H9 (cell line): ENCODE data around the gene DNAJC7. TPM values are rescaled to one million over a fixed set of nuclear protein-coding genes. Genes with fewer than 3 reads are reported as not detected.

ENCODE experiments used
- DNase-seq: peaks from one replicate; pipeline ENCODE4 v3.0.0-alpha.2; 2017
- H2AFZ ChIP-seq: one replicate; pipeline ENCODE4 v1.6.1; 2013; ENCODE audit warnings: mild to moderate bottlenecking, low read length, control low read depth, moderate library complexity
- H2AK5ac ChIP-seq: 2 replicates; pipeline ENCODE4 v1.6.1; 2013; ENCODE audit warnings: low read length, control low read depth, mixed read lengths; ENCODE audit not compliant: insufficient read length
- H2BK120ac ChIP-seq: one replicate; pipeline ENCODE4 v1.6.1; 2013; ENCODE audit warnings: low read depth, mild to moderate bottlenecking, low read length, control low read depth, inconsistent platforms; ENCODE audit not compliant: poor library complexity, severe bottlenecking
- H2BK12ac ChIP-seq: 2 replicates; pipeline ENCODE4 v1.6.1; 2013; ENCODE audit warnings: low read length, control low read depth, mixed read lengths, low read depth; ENCODE audit not compliant: insufficient read length
- H2BK15ac ChIP-seq: 2 replicates; pipeline ENCODE4 v1.6.1; 2013; ENCODE audit warnings: low read depth, low read length, control low read depth
- H2BK20ac ChIP-seq: one replicate; pipeline ENCODE4 v1.6.1; 2013; ENCODE audit warnings: low read depth, mild to moderate bottlenecking, low read length, control low read depth, inconsistent platforms; ENCODE audit not compliant: poor library complexity, severe bottlenecking
- H2BK5ac ChIP-seq: 2 replicates; pipeline ENCODE4 v1.6.1; 2013; ENCODE audit warnings: low read length, control low read depth, mixed read lengths; ENCODE audit not compliant: insufficient read length
- H3K14ac ChIP-seq: 2 replicates; pipeline ENCODE4 v1.6.1; 2013; ENCODE audit warnings: low read length, control low read depth; ENCODE audit not compliant: insufficient read depth
- H3K18ac ChIP-seq: 2 replicates; pipeline ENCODE4 v1.6.1; 2013; ENCODE audit warnings: low read depth, mild to moderate bottlenecking, mixed read lengths, low read length, control low read depth; ENCODE audit not compliant: insufficient read length
- H3K23ac ChIP-seq: 2 replicates; pipeline ENCODE4 v1.6.1; 2013; ENCODE audit warnings: low read length, control low read depth, mixed read lengths, low read depth; ENCODE audit not compliant: insufficient read length
- H3K23me2 ChIP-seq: 2 replicates; pipeline ENCODE4 v1.6.1; 2013; ENCODE audit warnings: low read depth, mild to moderate bottlenecking, mixed read lengths, low read length, control low read depth; ENCODE audit not compliant: insufficient read length, poor library complexity, severe bottlenecking
- H3K27ac ChIP-seq: 2 replicates; pipeline ENCODE4 v1.5.1; 2013; ENCODE audit warnings: low read length, control low read depth, mixed read lengths, low read depth; ENCODE audit not compliant: insufficient read length
- H3K27me3 ChIP-seq: 2 replicates; pipeline ENCODE4 v1.6.1; 2013; ENCODE audit warnings: low read length, control low read depth, inconsistent platforms; ENCODE audit not compliant: insufficient read depth
- H3K4ac ChIP-seq: 2 replicates; pipeline ENCODE4 v1.6.1; 2013; ENCODE audit warnings: low read depth, mild to moderate bottlenecking, control low read depth, inconsistent platforms, low read length, moderate library complexity
- H3K4me1 ChIP-seq: 2 replicates; pipeline ENCODE4 v1.6.1; 2013; ENCODE audit warnings: low read length, control low read depth, inconsistent platforms; ENCODE audit not compliant: insufficient read depth
- H3K4me2 ChIP-seq: 2 replicates; pipeline ENCODE4 v1.6.1; 2013; ENCODE audit warnings: low read length, control low read depth, mixed read lengths; ENCODE audit not compliant: insufficient read length, insufficient read depth
- H3K56ac ChIP-seq: 2 replicates; pipeline ENCODE4 v1.6.1; 2013; ENCODE audit warnings: low read depth, mild to moderate bottlenecking, mixed read lengths, low read length, control low read depth; ENCODE audit not compliant: insufficient read length
- H3K79me1 ChIP-seq: 2 replicates; pipeline ENCODE4 v1.6.1; 2013; ENCODE audit warnings: low read depth, mild to moderate bottlenecking, moderate library complexity, low read length, control low read depth, inconsistent platforms; ENCODE audit not compliant: insufficient read depth, poor library complexity, severe bottlenecking
- H3K79me2 ChIP-seq: 2 replicates; pipeline ENCODE4 v1.6.1; 2013; ENCODE audit warnings: low read length, control low read depth, inconsistent platforms; ENCODE audit not compliant: insufficient read depth
- H3K9ac ChIP-seq: 2 replicates; pipeline ENCODE4 v1.6.1; 2013; ENCODE audit warnings: low read length, control low read depth, mixed read lengths; ENCODE audit not compliant: insufficient read length; ENCODE audit errors: extremely low read depth
- H3K9me3 ChIP-seq: one replicate; pipeline ENCODE4 v1.6.1; 2013; ENCODE audit warnings: low read depth, low read length, inconsistent platforms; ENCODE audit not compliant: control insufficient read depth
- H3T11ph ChIP-seq: one replicate; pipeline ENCODE4 v1.6.1; 2013; ENCODE audit warnings: mild to moderate bottlenecking, low read length, control low read depth, inconsistent platforms
- H4K20me1 ChIP-seq: one replicate; pipeline ENCODE4 v1.6.1; 2013; ENCODE audit not compliant: control insufficient read depth, insufficient read length, insufficient read depth
- H4K5ac ChIP-seq: 2 replicates; pipeline ENCODE4 v1.6.1; 2013; ENCODE audit warnings: low read depth, mild to moderate bottlenecking, mixed read lengths, low read length, control low read depth; ENCODE audit not compliant: insufficient read length
- H4K8ac ChIP-seq: replicated peaks from 2 replicates; pipeline ENCODE4 v1.6.1; 2013; ENCODE audit warnings: low read length, control low read depth, mixed read lengths, low read depth; ENCODE audit not compliant: insufficient read length
- H4K91ac ChIP-seq: 2 replicates; pipeline ENCODE4 v1.6.1; 2013; ENCODE audit warnings: low read depth, mild to moderate bottlenecking, moderate library complexity, mixed read lengths, low read length, control low read depth; ENCODE audit not compliant: insufficient read length
- H3K27ac Mint-ChIP-seq, 3 experiments: 2 replicates in 2 of 3; 3 replicates in 1 of 3; pipeline ENCODE4 v1.8.0; 2020 to 2021; ENCODE audit warnings: mixed read lengths in 3 of 3, mild to moderate bottlenecking in 1 of 3, moderate library complexity in 1 of 3
- H3K27me3 Mint-ChIP-seq: 2 replicates; pipeline ENCODE4 v1.8.0; 2021; ENCODE audit warnings: low read depth, mild to moderate bottlenecking, moderate library complexity, mixed read lengths
- H3K36me3 Mint-ChIP-seq, 3 experiments: 2 replicates in 2 of 3; 3 replicates in 1 of 3; pipeline ENCODE4 v1.8.0; 2020 to 2021; ENCODE audit warnings: low read depth in 3 of 3, mixed read lengths in 3 of 3; ENCODE audit not compliant: insufficient read depth in 1 of 3
- H3K4me1 Mint-ChIP-seq, 2 experiments: 2 replicates each; pipeline ENCODE4 v1.8.0; 2020; ENCODE audit warnings: mixed read lengths in 2 of 2
- H3K4me3 Mint-ChIP-seq, 2 experiments: 2 replicates in 1 of 2; 3 replicates in 1 of 2; pipeline ENCODE4 v1.8.0; 2020 to 2021; ENCODE audit warnings: mild to moderate bottlenecking in 2 of 2, mixed read lengths in 2 of 2, moderate library complexity in 1 of 2
- H3K9me3 Mint-ChIP-seq, 2 experiments: 2 replicates in 1 of 2; 3 replicates in 1 of 2; pipeline ENCODE4 v1.8.0; 2020; ENCODE audit warnings: mild to moderate bottlenecking in 2 of 2, mixed read lengths in 2 of 2, moderate library complexity in 1 of 2
- CTCF ChIP-seq: fragments of 200-600 bp; sonication (generic); conservative IDR thresholded peaks from 3 replicates; pipeline ENCODE4 v1.8.0; 2021; ENCODE audit warnings: antibody characterized with exemption, mild to moderate bottlenecking
- WGBS: extraction: QIAGEN DNeasy Blood & Tissue Kit; methylation state at CpG from one replicate; pipeline ENCODE4 v1.1.7; 2013; ENCODE audit warnings: missing lambda C conversion rate, low lambda C conversion rate, mixed read lengths; ENCODE audit not compliant: insufficient read length; ENCODE audit errors: extremely low coverage; 5-methylcytosine and 5-hydroxymethylcytosine counted together
- total RNA-seq: library from RNA; stranded (reverse); gene quantifications from 2 replicates; pipeline ENCODE4 v1.2.1, GENCODE V29; 2021

Gene DNAJC7
- total RNA-seq, 1 experiment from 2014 or later = 141 TPM

- H2BK12ac ChIP-seq = no peak overlapping the region
- H2AK5ac ChIP-seq = no peak overlapping the region
- H4K5ac ChIP-seq = no peak overlapping the region
- no peaks in the 10 kb centered on the region for H3K9me3 ChIP-seq
- H3K14ac ChIP-seq = no peak overlapping the region
- no peak overlapping the region for H3K56ac ChIP-seq
- H3K4ac ChIP-seq = no peak overlapping the region
- H3T11ph ChIP-seq = no peak overlapping the region
- no peaks in the 10 kb centered on the region for H3K23me2 ChIP-seq
- no peaks in the 10 kb centered on the region; a peak in 1 of 5 replicates for H3K9me3 Mint-ChIP-seq
- no peak overlapping the region for H3K9ac ChIP-seq
- H2BK20ac ChIP-seq = no peak overlapping the region
- no peak overlapping the region for H2AFZ ChIP-seq
- H3K27me3 ChIP-seq = no peaks in the 10 kb centered on the region
- no peaks in the 10 kb centered on the region for H3K79me1 ChIP-seq
- no peak overlapping the region for H2BK120ac ChIP-seq
- TF ChIP-seq CTCF = no peak
- H4K8ac ChIP-seq = no peak overlapping the region
- no peak overlapping the region for H3K23ac ChIP-seq
- no peak for DNase-seq
- H2BK5ac ChIP-seq = no peak overlapping the region
- H3K27ac Mint-ChIP-seq = no peak overlapping the region
- H3K27ac ChIP-seq = no peak overlapping the region
- H4K91ac ChIP-seq = no peak overlapping the region
- no peaks in the 10 kb centered on the region for H3K36me3 Mint-ChIP-seq
- H3K4me1 ChIP-seq = no peaks in the 10 kb centered on the region
- H3K79me2 ChIP-seq = no peaks in the 10 kb centered on the region
- WGBS = no CpG with 5 or more reads among the region's 8 CpGs
- H3K27me3 Mint-ChIP-seq = no peaks in the 10 kb centered on the region
- H3K4me2 ChIP-seq = no peak overlapping the region
- H3K18ac ChIP-seq = no peak overlapping the region
- no peaks in the 10 kb centered on the region; a peak in 1 of 4 replicates for H3K4me1 Mint-ChIP-seq
- no peak overlapping the region for H3K4me3 Mint-ChIP-seq
- H4K20me1 ChIP-seq = no peaks in the 10 kb centered on the region
- no peak overlapping the region for H2BK15ac ChIP-seq
These were observed 74.4 kb downstream of the DNAJC7 start for GRCh38 chr17:41942626-41943373.
